Gastrocnemius medialis (tissue), 4 donors: ENCODE data around the gene MBD3L5. TPM values are rescaled to one million over a fixed set of nuclear protein-coding genes. Genes with fewer than 3 reads are reported as not detected.
A peak's percentile ranks its signal among the peaks of the same experiment; 100 is the strongest.
"Not testable (repeated sequence)": the region's sequence is repeated elsewhere in the genome, so short reads cannot be mapped to it uniquely, and the experiment has no call there.

ENCODE experiments used
- ATAC-seq, 2 donors: fragments of 150-250 bp; one replicate each; pipeline ENCODE4 v1.9.1; 2016
- DNase-seq, 2 donors: peaks; one replicate each; pipeline ENCODE4 v3.0.0-alpha.2; 2019
- H3K27ac ChIP-seq, 4 donors: fragments of 200-600 bp; sonication (generic); 1 replicate in 1 of 4; 2 replicates in 3 of 4; pipeline ENCODE4 v1.5.1; 2016 to 2018; ENCODE audit warnings: mild to moderate bottlenecking in 2 of 4, moderate library complexity in 1 of 4
- H3K27me3 ChIP-seq, 3 donors: fragments of 200-600 bp; sonication (generic) in 2 of 3; 1 replicate in 1 of 3; 2 replicates in 2 of 3; pipeline versions ENCODE4 v1.5.1 to v1.6.0; 2016 to 2019; ENCODE audit warnings: mild to moderate bottlenecking in 1 of 3, moderate library complexity in 1 of 3
- H3K36me3 ChIP-seq, 2 donors: fragments of 200-600 bp; sonication (generic) in 1 of 2; one replicate each; pipeline ENCODE4 v1.5.1; 2017 to 2018
- H3K4me1 ChIP-seq, 2 donors: fragments of 200-600 bp; sonication (generic) in 1 of 2; one replicate each; pipeline ENCODE4 v1.5.1; 2016 to 2017; ENCODE audit warnings: mild to moderate bottlenecking in 2 of 2
- H3K4me3 ChIP-seq, 4 donors: fragments of 200-600 bp; sonication (generic) in 3 of 4; 1 replicate in 1 of 4; 2 replicates in 3 of 4; pipeline ENCODE4 v1.5.1; 2016 to 2019; ENCODE audit warnings: mild to moderate bottlenecking in 2 of 4
- H3K9me3 ChIP-seq, 3 donors: fragments of 200-600 bp; sonication (generic) in 2 of 3; 1 replicate in 1 of 3; 2 replicates in 2 of 3; pipeline ENCODE4 v1.5.1; 2016 to 2019
- CTCF ChIP-seq, 5 experiments: fragments of 450-650 bp in 3 of 5; fragments of 200-600 bp in 2 of 5; sonication (generic) in 2 of 5; IDR thresholded peaks in 4 of 5; conservative IDR thresholded peaks in 1 of 5; 1 replicate in 4 of 5; 2 replicates in 1 of 5; pipeline ENCODE4 v1.5.1; 2016 to 2019; ENCODE audit warnings: antibody characterized with exemption in 5 of 5, mild to moderate bottlenecking in 3 of 5, moderate library complexity in 3 of 5
- POLR2A ChIP-seq, 2 donors: fragments of 450-650 bp; IDR thresholded peaks; one replicate each; pipeline ENCODE4 v1.6.1; 2017; ENCODE audit warnings: antibody characterized with exemption in 2 of 2, mild to moderate bottlenecking in 2 of 2, moderate library complexity in 2 of 2
- in situ Hi-C, 4 donors: fragments of 200-750 bp; cut with MboI; loops; one replicate each; pipeline versions ENCODE4 v1.15.0 to v1.8.0; 2017; ENCODE audit warnings: low sequenced_read_pairs in 4 of 4
- intact Hi-C: fragments of 100-400 bp; cut with DNase I; formaldehyde crosslinking; loops from one replicate; pipeline ENCODE4 v1.15.1; 2023; ENCODE audit warnings: low total_unique reads
- total RNA-seq, 4 donors: library from RNA; depleted of rRNA; stranded (reverse); fragments of >200 nt; gene quantifications; one replicate each; pipeline versions ENCODE4 v1.1.0 to v1.2.3, GENCODE V29; 2016

MBD3L5 gene
- total RNA-seq, 4 donors from 2014 or later, result not detected

DNA sequence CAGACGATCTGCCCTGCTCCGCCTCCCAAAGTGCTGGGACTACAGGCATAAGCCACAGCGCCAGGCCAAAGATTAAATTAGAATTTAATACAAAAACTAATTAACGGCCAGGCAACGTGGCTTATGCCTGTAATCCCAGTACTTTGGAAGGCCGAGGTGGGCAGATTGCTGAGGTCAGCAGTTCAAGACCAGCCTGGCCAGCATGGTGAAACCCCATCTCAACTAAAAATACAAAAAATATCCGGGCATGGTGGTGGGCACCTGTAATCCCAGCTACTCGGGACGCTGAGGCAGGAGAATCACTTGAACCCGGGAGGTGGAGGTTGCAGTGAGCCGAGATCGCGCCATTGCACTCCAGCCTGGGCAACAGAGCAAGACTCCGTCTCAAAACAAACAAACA is 25.3 kb downstream of the MBD3L5 start:
- H3K9me3 ChIP-seq, H3K36me3 ChIP-seq, H3K4me1 ChIP-seq, H3K4me3 ChIP-seq, DNase-seq, intact Hi-C loops, ATAC-seq, in situ Hi-C loops, H3K27ac ChIP-seq, H3K27me3 ChIP-seq: not testable (repeated sequence)

GRCh38 chr19:7056371-7056770 is 26.0 kb downstream of the MBD3L5 start:
- intact Hi-C loops, H3K4me1 ChIP-seq, in situ Hi-C loops, DNase-seq, H3K36me3 ChIP-seq, H3K9me3 ChIP-seq, H3K27ac ChIP-seq, ATAC-seq, H3K4me3 ChIP-seq, H3K27me3 ChIP-seq: not testable (repeated sequence)

DNA sequence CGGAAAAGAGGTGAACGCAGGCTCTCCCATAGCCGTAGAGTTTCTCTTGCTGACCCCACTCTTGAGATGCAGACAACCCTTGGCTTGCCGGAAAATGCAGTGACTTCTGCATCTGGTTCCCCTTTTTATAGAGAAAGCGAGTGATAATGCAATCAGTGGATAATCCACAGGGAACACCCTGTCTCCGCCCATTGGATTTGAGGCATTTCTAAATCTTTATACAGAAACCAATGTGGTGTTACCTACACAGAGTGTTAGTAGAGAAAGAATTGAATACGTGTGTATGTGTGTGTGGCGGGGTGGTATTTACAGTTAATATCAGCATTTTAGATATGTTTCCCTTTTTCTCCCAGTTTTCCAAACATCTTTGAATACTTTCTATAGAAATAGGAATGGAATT is 28.2 kb downstream of the MBD3L5 start, which contains the start of gene MBD3L3:
TSS of gene MBD3L3 (minus strand) at position 101 of the 400 bp plus-strand sequence. CDS start at position 30, 71 bp downstream.
- H3K27ac ChIP-seq, DNase-seq, in situ Hi-C loops, ATAC-seq, H3K36me3 ChIP-seq, H3K27me3 ChIP-seq, H3K4me1 ChIP-seq, intact Hi-C loops, H3K4me3 ChIP-seq, H3K9me3 ChIP-seq: not testable (repeated sequence)

DNA sequence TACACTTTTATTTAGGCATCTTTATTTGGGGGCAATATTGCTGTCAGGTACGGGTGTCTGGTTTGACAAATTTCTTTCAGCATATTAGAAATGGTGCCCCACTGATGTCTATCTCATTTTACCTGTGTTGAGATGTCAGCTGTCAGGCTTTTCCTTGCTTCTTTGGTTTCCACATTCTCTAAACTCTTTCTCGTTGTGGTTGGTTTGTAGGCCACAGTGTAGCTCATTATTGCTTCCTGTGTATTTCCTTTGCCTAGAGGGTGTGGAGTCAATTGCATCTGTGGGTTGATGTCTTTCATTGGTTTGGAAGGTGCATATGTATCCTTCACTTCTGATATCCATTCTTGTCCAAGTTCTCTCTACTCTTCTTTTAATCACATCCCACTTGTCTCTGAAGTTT is 29.6 kb downstream of the MBD3L5 start:
- H3K27me3 ChIP-seq, DNase-seq, H3K36me3 ChIP-seq, intact Hi-C loops, ATAC-seq, H3K9me3 ChIP-seq, in situ Hi-C loops, H3K4me1 ChIP-seq, H3K4me3 ChIP-seq, H3K27ac ChIP-seq: not testable (repeated sequence)

GRCh38 chr19:7063339-7063738 is 33.0 kb downstream of the MBD3L5 start:
- Histone ChIP-seq H3K9me3 (no peaks in the 10 kb centered on the region), H3K36me3 (no peaks in the 10 kb centered on the region), H3K4me3 (no peak overlapping the region), H3K27me3 (no peaks in the 10 kb centered on the region), H3K4me1 (no peaks in the 10 kb centered on the region), H3K27ac (no peak overlapping the region)
- intact Hi-C loops, result no loop called here
- no peak for ATAC-seq
- in situ Hi-C loops, result no loop called here
- no peak for TF ChIP-seq CTCF (IDR thresholded peaks at IDR 0.05 in 4 of 5, conservative IDR thresholded peaks at IDR 0.05 in 1 of 5)
- DNase-seq, result no peak

DNA sequence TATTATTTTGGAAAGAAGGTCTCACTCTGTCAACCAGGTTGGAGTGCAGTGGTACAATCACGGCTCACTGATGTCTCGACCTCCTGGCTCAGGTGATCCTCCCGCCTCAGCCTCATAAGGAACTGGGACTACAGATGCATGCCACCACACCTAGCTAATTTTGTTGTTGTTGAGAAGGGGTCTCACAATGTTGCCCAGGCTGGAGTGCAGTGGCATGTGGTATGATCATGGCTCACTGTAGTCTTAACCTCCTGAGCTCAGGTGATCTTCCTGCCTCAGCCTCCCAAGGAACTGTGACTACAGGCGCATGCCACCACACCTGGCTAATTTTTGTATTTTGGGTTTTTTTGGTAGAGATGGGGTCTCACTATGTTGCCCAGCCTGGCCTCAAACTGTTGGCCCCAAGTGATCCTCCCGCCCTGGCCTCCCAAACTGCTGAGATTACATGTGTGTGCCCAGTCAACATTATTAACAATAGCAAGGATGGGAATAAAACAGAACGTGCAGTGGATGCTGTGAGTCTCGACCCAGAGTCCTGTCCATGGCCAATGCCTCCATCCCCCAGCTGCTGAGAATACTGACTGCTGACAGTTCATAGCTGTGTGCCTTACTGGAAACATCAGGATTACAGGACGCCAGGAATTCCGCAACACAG is 33.5 kb downstream of the MBD3L5 start:
- H3K9me3 ChIP-seq, result no peaks in the 10 kb centered on the region
- no peak for DNase-seq
- no peaks in the 10 kb centered on the region for H3K27me3 ChIP-seq
- intact Hi-C loops (no loop called here), in situ Hi-C loops (no loop called here)
- no peaks in the 10 kb centered on the region for H3K36me3 ChIP-seq
- no peak for TF ChIP-seq POLR2A (IDR thresholded peaks at IDR 0.05)
- TF ChIP-seq CTCF (IDR thresholded peaks at IDR 0.05 in 4 of 5, conservative IDR thresholded peaks at IDR 0.05 in 1 of 5), result no peak
- H3K27ac ChIP-seq, result no peak overlapping the region
- no peak for ATAC-seq
- no peak overlapping the region for H3K4me3 ChIP-seq
- H3K4me1 ChIP-seq, result no peaks in the 10 kb centered on the region

GRCh38 chr19:7067122-7067521 is 36.7 kb downstream of the MBD3L5 start:
- in situ Hi-C loops, H3K4me3 ChIP-seq, H3K27ac ChIP-seq, ATAC-seq, DNase-seq, H3K9me3 ChIP-seq, H3K27me3 ChIP-seq, intact Hi-C loops, H3K4me1 ChIP-seq: not testable (repeated sequence)
- peaks cover 3 to 19% of the 10 kb centered on the region in 2 donors for H3K36me3 ChIP-seq
- TF ChIP-seq CTCF (IDR thresholded peaks at IDR 0.05 in 4 of 5, conservative IDR thresholded peaks at IDR 0.05 in 1 of 5), result peak in 1 of 5 experiments; percentile 30
